NCI-H1694 (cell line): ENCODE results near the gene PAX7.
"Not testable (repeated sequence)": the region's sequence is repeated elsewhere in the genome, so short reads cannot be mapped to it uniquely, and the experiment has no call there.

ENCODE experiments used
- DNase-seq: peaks from one replicate; lab custom pipeline; 2025; lab: John Stamatoyannopoulos, UW

The PAX7 gene

GRCh38 chr1:18661404-18662285 is 31.0 kb downstream of the PAX7 start:
- no peak for DNase-seq

- DNase-seq: no peak
These were observed 31.6 kb downstream of the PAX7 start for GRCh38 chr1:18662286-18662639.

- no peak for DNase-seq
These were observed 35.8 kb downstream of the PAX7 start for GRCh38 chr1:18666317-18666920.

- no peak for DNase-seq
These were observed 36.7 kb downstream of the PAX7 start for GRCh38 chr1:18667333-18667732.

DNA sequence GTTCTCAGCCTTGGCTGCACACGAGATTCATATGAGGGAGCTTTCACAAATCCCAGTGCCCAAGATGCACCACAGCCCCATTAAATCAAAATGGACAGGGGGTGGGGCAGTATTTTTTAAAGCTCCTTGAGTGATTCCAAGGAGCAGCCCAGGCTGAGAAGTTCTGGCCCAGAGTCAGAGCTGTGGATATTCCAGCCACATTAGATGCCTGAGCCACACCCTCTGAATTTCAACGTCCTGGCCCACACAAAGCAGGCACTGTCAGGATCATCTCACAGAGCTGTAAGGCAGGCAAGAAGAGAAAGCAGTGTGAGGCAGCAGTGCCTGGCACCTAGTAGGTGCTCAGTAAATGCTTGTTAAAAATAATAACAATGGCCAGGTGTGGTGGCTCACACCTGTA is 37.4 kb downstream of the PAX7 start:
- no peak for DNase-seq

DNA sequence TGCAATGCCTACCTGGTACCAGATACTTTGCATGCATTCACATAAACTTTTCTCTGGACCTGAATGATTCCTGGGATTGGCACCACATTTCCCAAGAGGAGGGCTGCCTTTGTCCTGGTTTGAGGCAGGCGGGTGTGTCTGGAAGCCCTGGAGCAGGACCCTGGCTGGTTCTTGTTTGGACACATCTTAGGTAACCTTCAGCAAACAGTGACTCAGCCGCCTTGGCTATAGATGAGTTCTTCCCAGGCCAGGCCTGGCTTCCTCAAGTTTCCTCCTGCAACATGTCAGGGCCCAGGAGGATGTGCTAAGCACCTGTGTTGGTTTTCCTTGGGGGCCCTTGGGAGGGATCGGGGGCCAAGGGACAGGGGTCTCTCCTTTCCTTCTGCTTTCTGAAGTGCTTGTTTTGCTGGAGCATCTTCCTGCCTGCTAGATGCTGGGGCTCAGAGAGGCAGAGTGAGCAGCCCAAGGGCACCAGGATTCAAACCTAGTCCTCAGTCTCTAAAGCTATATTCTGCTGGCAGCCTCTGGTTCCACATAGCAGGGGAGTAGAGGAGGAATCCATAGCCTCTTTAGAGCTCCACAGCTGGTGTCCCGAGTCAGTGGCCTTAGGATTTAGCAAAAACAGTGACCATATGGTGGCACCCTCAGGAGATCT is 38.2 kb downstream of the PAX7 start:
- DNase-seq: no peak

DNA sequence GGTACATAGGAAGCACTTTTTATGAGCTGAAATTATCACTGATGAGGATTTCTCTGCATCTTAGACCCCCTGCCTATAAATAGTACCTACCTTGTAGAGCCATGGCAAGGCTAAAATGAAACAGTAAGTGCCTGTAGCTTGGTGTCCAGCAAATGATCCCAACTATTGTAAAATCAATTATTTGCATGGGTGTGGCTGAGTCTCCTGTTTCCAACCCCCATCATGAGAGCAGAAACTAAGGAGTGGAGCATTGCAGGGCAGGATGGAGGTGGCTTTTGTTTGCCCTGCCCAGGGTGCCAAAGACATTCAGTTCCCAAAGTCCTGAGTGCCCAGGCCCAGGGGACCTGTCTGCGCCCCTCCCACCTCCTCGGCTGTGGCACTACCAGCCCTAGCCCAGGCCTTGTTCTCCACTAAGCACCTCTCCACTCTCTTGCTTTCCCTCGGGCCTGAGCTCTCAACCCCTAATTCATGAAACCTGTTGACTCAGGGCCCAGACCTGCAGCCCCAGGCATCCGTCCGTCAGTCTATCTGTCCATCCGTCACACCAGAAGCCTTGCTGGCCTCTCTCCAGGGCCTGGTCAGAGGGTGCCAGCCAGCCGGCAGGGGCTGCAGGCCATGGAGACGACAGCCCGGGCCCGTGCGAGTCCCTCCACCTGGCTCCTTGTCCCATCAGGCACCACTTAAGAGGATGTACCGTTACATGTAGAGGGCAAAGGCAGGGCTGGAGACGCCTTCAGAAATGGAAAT is 39.6 kb downstream of the PAX7 start:
- no peak for DNase-seq

DNA sequence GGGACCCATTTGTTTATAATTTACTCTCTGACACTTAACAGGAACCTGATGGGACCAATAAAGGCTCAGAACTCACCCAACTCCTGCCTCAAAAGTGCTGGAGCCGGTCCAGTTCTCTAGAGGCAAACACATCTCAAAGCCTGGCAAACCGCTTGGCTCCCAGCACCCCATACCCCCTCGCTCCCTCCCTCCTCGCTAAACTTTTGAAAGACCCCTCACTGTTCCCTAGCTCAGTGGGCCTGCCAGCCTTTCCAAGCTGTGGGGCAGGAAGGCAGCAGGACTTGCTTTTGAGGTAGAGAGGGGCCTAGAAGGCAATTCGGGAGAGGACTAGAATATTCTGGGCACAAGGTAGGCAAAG is 40.2 kb downstream of the PAX7 start:
- DNase-seq: no peak

DNA sequence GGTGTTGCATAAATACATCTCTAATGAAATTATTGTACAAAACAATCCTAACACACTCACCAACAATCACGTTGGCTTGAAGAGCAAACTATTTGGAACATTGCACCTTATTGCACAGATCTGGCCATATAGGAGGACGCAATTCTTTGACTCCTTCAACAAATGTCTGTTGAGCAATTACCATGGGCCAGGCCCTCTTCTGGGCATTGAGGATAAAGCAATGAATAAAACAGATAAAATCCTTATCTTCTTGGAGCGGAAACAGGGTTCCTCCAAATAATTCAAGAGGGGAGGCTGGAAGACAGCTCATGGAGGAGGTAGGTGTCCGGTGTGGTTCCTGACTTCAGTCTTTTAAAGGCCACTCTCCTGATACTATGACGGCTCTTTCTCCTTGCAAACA is 43.3 kb downstream of the PAX7 start:
- no peak for DNase-seq

- no peak for DNase-seq
These were observed 45.7 kb downstream of the PAX7 start for GRCh38 chr1:18676332-18676781.

GRCh38 chr1:18681423-18681835 is 50.8 kb downstream of the PAX7 start:
- peak; percentile 33 for DNase-seq

DNA sequence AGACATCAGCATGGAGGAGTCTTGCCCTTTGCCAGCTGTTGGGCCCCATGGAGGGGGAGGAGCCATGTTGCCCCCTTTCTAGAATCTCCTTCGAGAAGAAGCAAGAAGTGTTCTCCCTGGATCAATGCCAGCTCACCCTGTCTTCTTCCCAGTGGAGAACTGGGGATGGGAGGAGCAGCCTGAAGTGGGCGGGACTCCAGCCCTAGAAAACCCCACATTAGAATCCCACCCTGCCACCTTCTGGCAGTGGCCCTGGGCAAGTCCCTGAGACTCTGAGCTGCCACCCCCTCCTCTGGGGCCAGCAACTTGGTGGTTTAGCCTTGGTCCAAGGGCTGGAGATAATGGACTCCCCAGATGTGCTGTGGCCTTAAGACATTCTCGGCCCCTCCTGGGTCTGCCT is 51.7 kb downstream of the PAX7 start:
- DNase-seq: no peak

DNA sequence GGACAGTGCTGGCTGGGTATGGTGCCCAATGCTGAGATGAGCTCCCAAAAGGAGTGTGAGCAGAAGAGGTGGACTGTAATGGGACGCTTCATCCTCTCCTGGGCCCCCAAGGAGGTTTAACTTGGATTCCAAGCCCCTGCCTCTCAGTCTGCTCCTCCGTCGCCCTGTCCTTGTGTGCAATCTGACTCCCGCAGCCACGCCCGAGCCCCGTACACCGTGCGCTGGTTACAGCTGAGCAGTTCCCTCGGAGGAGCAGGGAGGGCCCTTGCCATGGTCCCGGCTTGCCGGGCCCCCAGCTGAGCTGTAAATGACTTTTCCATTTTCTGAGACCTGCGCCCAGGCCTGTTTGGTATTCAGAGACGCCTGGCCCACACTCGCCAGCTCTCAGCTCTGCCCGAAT is 53.7 kb downstream of the PAX7 start:
- no peak for DNase-seq

DNA sequence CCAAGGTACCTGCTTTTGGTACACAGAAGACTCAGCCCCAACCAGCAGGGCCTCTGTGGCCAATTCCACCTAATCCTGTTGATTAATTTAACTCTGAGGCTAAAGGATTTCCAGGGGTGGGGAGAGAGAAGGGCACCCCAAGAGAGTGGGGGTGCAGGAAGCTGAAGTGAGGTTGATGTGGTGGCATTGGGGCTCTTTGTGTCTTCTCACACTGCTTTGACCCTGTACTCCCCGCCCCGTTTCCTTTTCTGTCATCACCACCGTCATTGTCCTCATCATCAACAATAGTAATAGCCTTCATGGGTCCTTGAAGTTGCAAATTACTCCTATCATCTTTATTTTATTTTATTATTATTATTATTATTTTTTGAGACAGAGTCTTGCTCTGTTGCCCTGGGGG is 55.9 kb downstream of the PAX7 start:
- no peak for DNase-seq

- DNase-seq: no peak
These were observed 56.6 kb downstream of the PAX7 start for GRCh38 chr1:18687273-18687672.

GRCh38 chr1:18691648-18692047 is 61.0 kb downstream of the PAX7 start:
- no peak for DNase-seq

GRCh38 chr1:18693256-18694098 is 62.8 kb downstream of the PAX7 start:
- DNase-seq: no peak

DNA sequence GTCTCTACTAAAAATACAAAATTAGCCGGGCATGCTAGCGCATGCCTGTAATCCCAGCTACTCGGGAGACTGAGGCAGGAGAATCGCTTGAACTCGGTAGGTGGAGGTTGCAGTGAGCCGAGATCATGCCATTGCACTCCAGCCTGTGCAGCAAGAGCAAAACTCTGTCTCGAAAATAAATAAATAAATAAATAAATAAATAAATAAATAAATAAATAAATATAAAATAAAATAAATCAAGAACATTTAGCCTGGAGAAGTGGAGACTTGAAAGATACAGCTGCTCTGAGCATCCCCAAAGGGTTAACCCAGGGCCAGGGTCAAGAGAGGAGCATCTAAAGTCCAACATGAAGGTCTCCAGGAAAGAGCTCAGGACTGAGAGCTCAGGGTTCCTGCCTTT is 63.6 kb downstream of the PAX7 start:
- DNase-seq: not testable (repeated sequence)

GRCh38 chr1:18697541-18697940 is 66.9 kb downstream of the PAX7 start:
- no peak for DNase-seq

DNA sequence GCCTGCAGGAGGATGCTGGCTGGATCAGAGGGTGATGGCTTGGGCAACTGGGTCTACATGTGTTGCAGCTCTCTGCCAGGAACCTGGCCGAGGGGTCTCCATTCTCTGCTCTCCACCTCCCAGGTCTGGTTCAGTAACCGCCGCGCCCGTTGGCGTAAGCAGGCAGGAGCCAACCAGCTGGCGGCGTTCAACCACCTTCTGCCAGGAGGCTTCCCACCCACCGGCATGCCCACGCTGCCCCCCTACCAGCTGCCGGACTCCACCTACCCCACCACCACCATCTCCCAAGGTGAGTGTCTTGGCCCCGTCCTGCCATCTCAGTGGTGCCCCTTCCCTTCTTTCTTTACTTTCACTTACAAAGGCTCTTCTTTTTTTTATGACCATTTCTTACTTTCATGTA is 69.9 kb downstream of the PAX7 start:
- no peak for DNase-seq

GRCh38 chr1:18701183-18701582 is 70.5 kb downstream of the PAX7 start:
- no peak for DNase-seq
